ENCODE data around the gene H3-3A.

DNA sequence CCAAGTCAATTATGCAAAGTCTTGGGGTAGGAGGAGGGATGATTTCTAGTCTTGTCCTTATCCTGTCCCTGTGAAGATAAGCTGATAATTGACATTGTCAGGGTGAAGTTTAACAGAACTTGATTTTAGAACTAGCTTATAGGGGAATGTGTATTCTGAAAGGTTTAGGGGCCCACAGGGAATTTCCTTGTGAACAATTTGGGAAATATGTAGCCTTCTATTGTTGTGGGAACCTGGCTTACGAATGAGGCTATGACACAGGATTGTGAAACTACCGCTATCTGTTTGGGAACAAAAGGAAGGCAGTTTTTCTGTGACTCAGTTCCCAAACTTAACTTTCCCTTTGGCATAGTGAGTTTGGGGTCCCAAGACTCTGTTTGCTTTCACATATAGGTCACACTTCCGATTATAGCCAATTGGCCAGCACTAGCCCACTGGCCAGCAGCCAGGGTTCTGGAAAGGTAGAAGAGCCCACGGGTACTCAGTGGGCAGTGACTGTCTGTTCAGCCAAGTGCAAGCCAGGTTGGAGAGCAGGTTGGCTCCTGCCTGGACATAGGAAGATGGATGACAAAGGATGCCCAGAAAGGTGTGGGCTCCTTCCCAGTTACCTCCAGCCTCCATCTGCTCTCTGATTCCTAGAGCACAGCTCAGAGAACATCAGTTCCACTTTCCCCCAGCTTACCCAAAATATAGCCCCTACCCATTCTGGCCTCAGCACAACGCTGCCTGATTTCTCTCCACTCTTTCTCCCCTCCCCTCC lies 35.5 kb downstream of the H3-3A start:
- no peak for TF ChIP-seq POLR2A (IDR thresholded peaks at IDR 0.05)
- TF ChIP-seq, protein P1, sequence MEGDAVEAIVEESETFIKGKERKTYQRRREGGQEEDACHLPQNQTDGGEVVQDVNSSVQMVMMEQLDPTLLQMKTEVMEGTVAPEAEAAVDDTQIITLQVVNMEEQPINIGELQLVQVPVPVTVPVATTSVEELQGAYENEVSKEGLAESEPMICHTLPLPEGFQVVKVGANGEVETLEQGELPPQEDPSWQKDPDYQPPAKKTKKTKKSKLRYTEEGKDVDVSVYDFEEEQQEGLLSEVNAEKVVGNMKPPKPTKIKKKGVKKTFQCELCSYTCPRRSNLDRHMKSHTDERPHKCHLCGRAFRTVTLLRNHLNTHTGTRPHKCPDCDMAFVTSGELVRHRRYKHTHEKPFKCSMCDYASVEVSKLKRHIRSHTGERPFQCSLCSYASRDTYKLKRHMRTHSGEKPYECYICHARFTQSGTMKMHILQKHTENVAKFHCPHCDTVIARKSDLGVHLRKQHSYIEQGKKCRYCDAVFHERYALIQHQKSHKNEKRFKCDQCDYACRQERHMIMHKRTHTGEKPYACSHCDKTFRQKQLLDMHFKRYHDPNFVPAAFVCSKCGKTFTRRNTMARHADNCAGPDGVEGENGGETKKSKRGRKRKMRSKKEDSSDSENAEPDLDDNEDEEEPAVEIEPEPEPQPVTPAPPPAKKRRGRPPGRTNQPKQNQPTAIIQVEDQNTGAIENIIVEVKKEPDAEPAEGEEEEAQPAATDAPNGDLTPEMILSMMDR (IDR thresholded peaks at IDR 0.05) = no peak
